ENCODE measurements around the gene PGC.

The PGC gene

GRCh38 chr6:41693281-41694240 is 53.6 kb downstream of the PGC start:
- DNase-seq: no peak

GRCh38 chr6:41692730-41693129 is 54.5 kb downstream of the PGC start:
- no peak for DNase-seq

GRCh38 chr6:41692080-41692675 is 55.0 kb downstream of the PGC start:
- no peak for DNase-seq

GRCh38 chr6:41691426-41692079 is 55.6 kb downstream of the PGC start:
- no peak for DNase-seq

- DNase-seq: no peak
Measured at GRCh38 chr6:41690541-41691330, 56.5 kb downstream of the PGC start.

- DNase-seq: no peak
Measured at GRCh38 chr6:41689171-41690008, 57.8 kb downstream of the PGC start.

- no peak for DNase-seq
Measured at GRCh38 chr6:41688256-41688965, 58.8 kb downstream of the PGC start.

GRCh38 chr6:41687501-41688175 is 59.6 kb downstream of the PGC start:
- no peak for DNase-seq

All from CD4-positive, alpha-beta T cell treated with Interferon gamma for 1 hour (primary cell).